NT2/D1 (cell line): ENCODE data around the gene WDR90.
"Not testable (repeated sequence)": the region's sequence is repeated elsewhere in the genome, so short reads cannot be mapped to it uniquely, and the experiment has no call there.

ENCODE experiments used
- DNase-seq: peaks from one replicate; pipeline ENCODE4 v3.0.0-alpha.2; 2011; ENCODE audit warnings: low read depth, low spot score
- H3K27me3 ChIP-seq: 2 replicates; pipeline ENCODE4 v1.6.0; 2011; ENCODE audit warnings: mild to moderate bottlenecking; ENCODE audit not compliant: insufficient read length, insufficient read depth
- H3K36me3 ChIP-seq: 2 replicates; pipeline ENCODE4 v1.6.1; 2011; ENCODE audit warnings: mild to moderate bottlenecking, low read length, mixed read lengths; ENCODE audit not compliant: insufficient read depth, insufficient read length
- H3K4me1 ChIP-seq: 2 replicates; pipeline ENCODE4 v1.5.1; 2011; ENCODE audit not compliant: insufficient read depth, insufficient read length
- H3K4me3 ChIP-seq: 2 replicates; pipeline ENCODE4 v1.5.1; 2011; ENCODE audit warnings: low read depth; ENCODE audit not compliant: insufficient read length
- H3K9ac ChIP-seq: 2 replicates; pipeline ENCODE4 v1.6.0; 2011; ENCODE audit warnings: low read depth; ENCODE audit not compliant: insufficient read length
- H3K9me3 ChIP-seq: 2 replicates; pipeline ENCODE4 v1.5.1; 2011; ENCODE audit warnings: mild to moderate bottlenecking, low read length; ENCODE audit not compliant: insufficient read depth
- SUZ12 ChIP-seq: IDR thresholded peaks from 2 replicates; pipeline ENCODE4 v1.6.1; 2011; ENCODE audit not compliant: insufficient read length, insufficient read depth; ENCODE audit errors: extremely low read depth
- YY1 ChIP-seq: IDR thresholded peaks from 2 replicates; pipeline ENCODE4 v1.6.1; 2011; ENCODE audit not compliant: insufficient read length, insufficient read depth
- ZNF274 ChIP-seq: IDR thresholded peaks from 2 replicates; pipeline ENCODE4 v1.6.1; 2011; ENCODE audit warnings: mild to moderate bottlenecking, low read depth, low read length

WDR90 gene

DNA sequence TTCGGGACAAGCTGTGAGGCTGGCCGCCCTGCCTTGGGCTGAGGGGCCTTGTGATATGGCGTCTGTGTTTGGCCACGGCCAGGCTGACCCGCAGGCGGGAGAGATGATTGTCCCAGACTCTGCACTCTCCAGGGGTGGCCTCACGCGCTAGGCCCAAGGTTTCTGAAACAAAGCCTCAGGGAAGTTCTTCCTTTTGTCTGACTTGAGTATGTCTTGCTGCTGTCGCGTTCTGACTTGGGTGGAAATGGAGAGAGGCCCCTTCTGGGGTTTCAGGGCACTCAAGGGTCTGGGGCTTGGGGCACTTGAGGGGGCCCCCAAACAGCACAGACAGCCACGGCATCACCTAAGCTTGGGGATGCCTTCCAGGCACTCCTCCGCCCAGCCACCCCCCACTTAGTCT, 61.9 kb downstream of the WDR90 start:
- Histone ChIP-seq H3K27me3 (peaks cover 55% of the 10 kb centered on the region), H3K4me1 (peaks cover 38% of the 10 kb centered on the region)
- no peak for DNase-seq

DNA sequence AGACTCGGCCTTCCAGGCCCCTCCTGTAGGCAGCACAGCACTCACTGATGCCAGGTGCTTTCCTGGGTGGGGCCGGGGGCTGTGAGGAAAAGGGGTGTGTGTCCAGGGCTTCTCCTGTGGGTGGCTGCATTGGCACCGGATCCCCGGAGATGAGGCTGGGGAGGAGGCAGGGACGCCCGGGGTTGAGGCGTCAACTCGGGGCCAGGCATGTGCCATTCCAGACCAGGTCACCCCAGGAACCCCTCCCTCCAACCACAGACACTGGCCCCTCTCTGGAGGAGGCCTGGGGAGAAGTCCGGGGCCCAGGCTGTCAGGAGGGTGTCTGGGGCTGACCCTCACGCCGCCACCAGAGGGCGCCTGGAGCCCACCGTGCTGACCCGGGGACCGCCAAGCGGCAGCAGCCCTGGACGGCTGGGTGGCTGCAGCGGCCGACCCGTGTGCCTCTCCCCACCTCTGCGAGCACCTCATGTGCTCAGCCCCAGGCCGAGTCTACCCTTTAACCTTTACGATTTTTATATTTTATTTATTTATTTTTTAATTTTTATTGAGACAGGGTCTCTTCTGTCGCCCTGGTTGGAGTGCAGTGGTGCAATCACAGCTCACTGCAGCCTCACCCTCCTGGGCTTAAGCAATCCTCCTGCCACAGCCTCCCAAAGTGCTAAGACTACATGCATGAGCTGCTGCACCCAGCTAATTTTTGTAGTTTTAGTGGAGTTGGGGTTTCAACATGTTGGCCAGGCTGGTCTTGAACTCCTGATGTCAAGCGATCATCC, 62.6 kb downstream of the WDR90 start:
- Histone ChIP-seq H3K9ac (peak overlapping the region; percentile 23), H3K9me3 (no peaks in the 10 kb centered on the region), H3K4me1 (peaks cover 39% of the 10 kb centered on the region), H3K36me3 (no peaks in the 10 kb centered on the region), H3K27me3 (peaks cover 49% of the 10 kb centered on the region), H3K4me3 (no peak overlapping the region)
- DNase-seq, result peak; percentile 70
- no peak for TF ChIP-seq ZNF274
- no peak for TF ChIP-seq SUZ12
- no peak for TF ChIP-seq YY1

More for the DNA sequence above, 61.9 kb downstream of the WDR90 start:
- Histone ChIP-seq H3K4me3 (no peak overlapping the region), H3K9ac (peak overlapping the region; percentile 50), H3K9me3 (no peaks in the 10 kb centered on the region), H3K36me3 (no peaks in the 10 kb centered on the region)
- TF ChIP-seq ZNF274 (no peak), SUZ12 (no peak), YY1 (no peak)

DNA sequence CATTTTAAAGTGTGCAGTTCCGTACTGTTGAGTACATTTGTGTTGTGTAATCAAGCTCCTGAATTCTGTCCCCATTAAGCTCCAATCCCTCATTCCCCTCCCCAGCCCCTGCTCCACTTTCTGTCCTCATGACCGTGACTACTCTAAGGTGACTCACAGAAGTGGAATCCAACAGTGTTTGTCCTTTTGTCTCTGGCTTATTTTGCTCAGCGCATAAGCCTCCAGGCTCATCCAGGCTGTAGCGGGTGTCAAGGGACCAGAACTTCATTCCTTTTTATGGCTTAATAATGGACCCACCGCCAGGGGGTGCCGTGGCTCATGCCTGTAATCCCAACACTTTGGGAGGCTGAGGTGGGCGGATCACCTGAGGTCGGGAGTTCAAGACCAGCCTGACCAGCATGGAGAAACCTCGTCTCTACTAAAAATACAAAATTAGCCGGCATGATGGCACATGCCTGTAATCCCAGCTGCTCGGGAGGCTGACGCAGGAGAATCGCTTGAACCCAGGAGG, 63.6 kb downstream of the WDR90 start:
- not testable (repeated sequence) for H3K9me3 ChIP-seq, H3K36me3 ChIP-seq, H3K4me3 ChIP-seq, H3K9ac ChIP-seq
- peak; percentile 94 for DNase-seq
- H3K4me1 ChIP-seq, result peaks cover 45% of the 10 kb centered on the region
- H3K27me3 ChIP-seq, result peaks cover 38% of the 10 kb centered on the region

DNA sequence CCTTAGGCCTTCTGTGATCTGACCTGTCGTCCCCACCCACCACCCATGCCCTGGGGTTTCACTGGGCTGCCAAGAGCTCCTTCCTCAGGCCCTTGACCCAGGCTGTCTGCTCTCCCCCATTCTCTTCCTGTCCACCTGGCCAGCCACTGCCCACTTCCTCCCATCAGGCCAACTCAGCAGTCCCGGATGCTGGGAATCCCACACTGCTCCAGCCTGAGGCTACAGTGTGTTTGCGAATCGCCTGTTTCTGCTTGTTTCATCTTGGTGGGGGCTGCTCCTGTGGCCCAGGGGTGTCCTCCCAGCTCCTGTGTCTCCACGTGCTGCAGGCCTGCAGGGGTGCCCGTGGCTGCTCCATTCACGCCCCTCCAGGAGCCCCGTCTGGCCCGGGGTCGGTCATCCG, 64.9 kb downstream of the WDR90 start:
- Histone ChIP-seq H3K36me3 (peaks cover under 1% of the 10 kb centered on the region), H3K4me1 (peaks cover 54% of the 10 kb centered on the region), H3K9ac (peak overlapping the region; percentile 74), H3K27me3 (peaks cover 25% of the 10 kb centered on the region), H3K9me3 (no peaks in the 10 kb centered on the region), H3K4me3 (peak overlapping the region; percentile 21)
- TF ChIP-seq ZNF274 (no peak), YY1 (no peak), SUZ12 (no peak)
- no peak for DNase-seq

DNA sequence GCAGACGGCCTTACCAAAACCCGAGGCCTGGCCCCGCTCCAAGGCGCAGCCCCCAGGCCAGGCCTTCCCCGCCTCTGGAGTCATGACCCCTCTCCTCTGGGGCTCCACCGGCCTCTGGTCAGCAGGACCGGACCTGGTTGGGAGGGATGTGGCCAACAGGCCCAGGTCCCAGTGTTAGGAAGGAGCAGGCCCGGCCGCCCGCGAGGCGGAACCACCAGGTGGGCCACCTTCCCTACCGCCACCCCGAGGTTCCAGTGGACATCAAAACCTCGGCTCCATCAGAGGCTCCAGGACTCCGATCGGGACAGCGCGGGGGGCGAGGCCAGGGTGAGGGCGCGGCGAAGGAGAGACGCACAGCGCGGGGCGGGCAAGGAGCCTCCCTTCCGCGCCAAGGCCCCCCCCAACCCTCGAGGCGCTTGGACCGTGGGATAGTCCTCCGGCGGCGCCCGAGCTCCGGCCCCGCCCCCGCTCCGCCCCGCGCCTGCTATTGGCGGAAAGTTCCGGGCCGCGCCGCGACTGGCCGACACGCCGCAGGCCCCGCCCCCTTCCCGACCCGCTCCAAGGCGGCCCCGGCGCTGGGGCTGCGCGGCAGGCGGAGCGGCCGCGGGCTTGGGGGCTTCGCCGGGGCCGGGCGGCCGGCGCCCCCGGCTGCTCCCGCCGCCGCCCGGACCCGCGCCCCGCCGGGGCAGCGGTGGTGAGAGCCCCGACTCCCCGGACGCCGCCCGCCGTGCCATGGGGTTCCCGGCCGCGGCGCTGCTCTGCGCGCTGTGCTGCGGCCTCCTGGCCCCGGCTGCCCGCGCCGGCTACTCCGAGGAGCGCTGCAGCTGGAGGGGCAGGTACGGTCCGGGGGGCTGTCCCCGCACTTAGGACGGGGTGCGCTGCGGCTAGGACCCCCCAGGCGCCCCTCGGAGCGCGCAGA, 65.7 kb downstream of the WDR90 start, which contains the start of gene METRN:
Gene METRN, plus strand, starts transcription at position 561 of the 919 bp plus-strand sequence. Its CDS starts 172 bp downstream, at position 733.
- H3K9me3 ChIP-seq, result no peaks in the 10 kb centered on the region
- H3K9ac ChIP-seq, result peak within 1 kb of the TSS; percentile 90
- H3K4me1 ChIP-seq, result peaks cover 59% of the 10 kb centered on the region
- TF ChIP-seq YY1 (no peak), SUZ12 (no peak), ZNF274 (no peak)
- peaks cover 2% of the 10 kb centered on the region for H3K36me3 ChIP-seq
- H3K4me3 ChIP-seq, result peak within 1 kb of the TSS; percentile 76
- H3K27me3 ChIP-seq, result peaks cover 18% of the 10 kb centered on the region
- peak; percentile 77 for DNase-seq

DNA sequence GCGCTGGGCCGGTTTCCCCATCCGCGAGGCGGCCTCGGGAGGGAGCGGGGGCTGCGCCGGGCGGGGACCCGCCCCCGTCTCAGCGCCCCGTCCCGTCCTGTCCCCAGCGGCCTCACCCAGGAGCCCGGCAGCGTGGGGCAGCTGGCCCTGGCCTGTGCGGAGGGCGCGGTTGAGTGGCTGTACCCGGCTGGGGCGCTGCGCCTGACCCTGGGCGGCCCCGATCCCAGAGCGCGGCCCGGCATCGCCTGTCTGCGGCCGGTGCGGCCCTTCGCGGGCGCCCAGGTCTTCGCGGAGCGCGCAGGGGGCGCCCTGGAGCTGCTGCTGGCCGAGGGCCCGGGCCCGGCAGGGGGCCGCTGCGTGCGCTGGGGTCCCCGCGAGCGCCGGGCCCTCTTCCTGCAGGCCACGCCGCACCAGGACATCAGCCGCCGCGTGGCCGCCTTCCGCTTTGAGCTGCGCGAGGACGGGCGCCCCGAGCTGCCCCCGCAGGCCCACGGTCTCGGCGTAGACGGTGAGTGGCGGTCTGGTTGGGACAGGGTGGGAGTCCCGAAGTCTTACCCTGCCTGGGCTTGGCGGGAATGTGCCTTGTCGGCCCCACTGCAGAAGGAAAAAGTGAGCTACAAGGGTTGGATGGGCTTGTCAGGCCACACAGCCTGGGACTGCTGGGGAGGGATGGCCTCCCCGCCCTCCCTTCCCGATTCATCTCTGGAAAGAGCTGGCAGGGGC, 66.5 kb downstream of the WDR90 start:
- Histone ChIP-seq H3K27me3 (peaks cover 10% of the 10 kb centered on the region), H3K4me3 (peak overlapping the region; percentile 76), H3K9ac (peak overlapping the region; percentile 90), H3K36me3 (peaks cover 2% of the 10 kb centered on the region), H3K9me3 (no peaks in the 10 kb centered on the region), H3K4me1 (peaks cover 56% of the 10 kb centered on the region)
- no peak for TF ChIP-seq ZNF274
- TF ChIP-seq SUZ12, result no peak
- no peak for TF ChIP-seq YY1
- DNase-seq, result no peak

DNA sequence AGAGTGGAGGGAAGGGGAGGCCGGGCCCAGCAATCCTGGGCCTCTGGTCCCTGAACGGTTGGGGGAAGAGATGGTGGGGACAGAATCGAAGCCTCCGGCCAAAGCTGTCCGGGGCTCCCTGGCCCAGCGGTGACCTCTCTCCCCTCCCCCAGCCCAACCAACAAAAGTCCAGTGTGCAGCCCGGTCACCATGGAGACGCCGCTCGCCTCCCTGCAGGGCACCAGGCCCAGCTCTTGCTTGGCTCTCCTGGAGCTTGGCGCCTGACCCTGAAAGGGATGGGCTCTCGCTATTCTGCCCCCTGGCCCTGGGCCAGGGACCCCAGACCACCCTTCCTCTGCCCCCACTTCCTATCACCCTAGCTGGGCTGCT, 67.0 kb downstream of the WDR90 start:
- peaks cover 4% of the 10 kb centered on the region for H3K27me3 ChIP-seq
- H3K9me3 ChIP-seq, result no peaks in the 10 kb centered on the region
- peak overlapping the region; percentile 90 for H3K9ac ChIP-seq
- no peak for TF ChIP-seq SUZ12
- no peak for TF ChIP-seq YY1
- no peak for TF ChIP-seq ZNF274
- H3K4me1 ChIP-seq, result peaks cover 50% of the 10 kb centered on the region
- DNase-seq, result no peak
- H3K36me3 ChIP-seq, result peaks cover 2% of the 10 kb centered on the region
- H3K4me3 ChIP-seq, result peak overlapping the region; percentile 76
